Body of pancreas (tissue), 4 donors: ENCODE data around the gene COMMD3. TPM values are rescaled to one million over a fixed set of nuclear protein-coding genes. Genes with fewer than 3 reads are reported as not detected.
"Not testable (repeated sequence)": the region's sequence is repeated elsewhere in the genome, so short reads cannot be mapped to it uniquely, and the experiment has no call there.

Experiments
- ATAC-seq: fragments of 150-250 bp; one replicate; pipeline ENCODE4 v1.9.1; 2016
- DNase-seq, 4 donors: peaks; one replicate each; pipeline ENCODE4 v3.0.0-alpha.2; 2019
- H3K27ac ChIP-seq, 4 donors: fragments of 200-600 bp; sonication (generic); 1 replicate in 3 of 4; 2 replicates in 1 of 4; pipeline versions ENCODE4 v1.5.1 to v1.6.1; 2016 to 2019; ENCODE audit warnings: mild to moderate bottlenecking in 1 of 4, mixed read lengths in 1 of 4, moderate library complexity in 1 of 4
- H3K27me3 ChIP-seq, 2 donors: fragments of 200-600 bp; sonication (generic); one replicate each; pipeline ENCODE4 v1.6.0; 2016; ENCODE audit warnings: mild to moderate bottlenecking in 1 of 2
- H3K36me3 ChIP-seq, 2 donors: fragments of 200-600 bp; sonication (generic); replicated peaks in 1 of 2; 2 replicates each; pipeline ENCODE4 v1.5.1; 2016; ENCODE audit warnings: low read depth in 2 of 2; ENCODE audit not compliant: insufficient read depth in 1 of 2
- H3K4me1 ChIP-seq: fragments of 200-600 bp; sonication (generic); one replicate; pipeline ENCODE4 v1.6.0; 2016
- H3K4me3 ChIP-seq, 2 donors: fragments of 200-600 bp; sonication (generic); 1 replicate in 1 of 2; 2 replicates in 1 of 2; pipeline ENCODE4 v1.5.1; 2016 to 2019
- H3K9me3 ChIP-seq, 3 donors: fragments of 200-600 bp; sonication (generic); 1 replicate in 2 of 3; 2 replicates in 1 of 3; pipeline ENCODE4 v1.5.1; 2016
- POLR2A ChIP-seq, 3 donors: fragments of 450-650 bp; IDR thresholded peaks; one replicate each; pipeline ENCODE4 v1.6.1; 2016; ENCODE audit warnings: antibody characterized with exemption in 3 of 3, mild to moderate bottlenecking in 2 of 3
- WGBS, 2 donors: methylation state at CpG; one replicate each; pipeline ENCODE4 v1.1.5; 2017; 5-methylcytosine and 5-hydroxymethylcytosine counted together
- intact Hi-C: fragments of 100-400 bp; cut with DNase I; formaldehyde crosslinking; loops from one replicate; pipeline ENCODE4 v1.15.1; 2023
- total RNA-seq, 2 donors: library from RNA; depleted of rRNA; stranded (reverse); fragments of >200 nt; gene quantifications; one replicate each; pipeline ENCODE4 v1.1.0, GENCODE V29; 2016
- TF ChIP-seq, protein P1 (sequence below), 7 experiments: fragments of 450-650 bp in 4 of 7; fragments of 200-600 bp in 3 of 7; sonication (generic) in 3 of 7; IDR thresholded peaks; one replicate each; pipeline ENCODE4 v1.5.1; 2016 to 2019; ENCODE audit warnings: antibody characterized with exemption in 7 of 7

The COMMD3 gene
- total RNA-seq, 2 donors from 2014 or later: 14.8 to 32.7 TPM

- intact Hi-C loops: no loop called here
- 75 to 76% methylated on average over 2 of the region's 2 CpGs for WGBS, 2 donors
- TF ChIP-seq, protein P1, sequence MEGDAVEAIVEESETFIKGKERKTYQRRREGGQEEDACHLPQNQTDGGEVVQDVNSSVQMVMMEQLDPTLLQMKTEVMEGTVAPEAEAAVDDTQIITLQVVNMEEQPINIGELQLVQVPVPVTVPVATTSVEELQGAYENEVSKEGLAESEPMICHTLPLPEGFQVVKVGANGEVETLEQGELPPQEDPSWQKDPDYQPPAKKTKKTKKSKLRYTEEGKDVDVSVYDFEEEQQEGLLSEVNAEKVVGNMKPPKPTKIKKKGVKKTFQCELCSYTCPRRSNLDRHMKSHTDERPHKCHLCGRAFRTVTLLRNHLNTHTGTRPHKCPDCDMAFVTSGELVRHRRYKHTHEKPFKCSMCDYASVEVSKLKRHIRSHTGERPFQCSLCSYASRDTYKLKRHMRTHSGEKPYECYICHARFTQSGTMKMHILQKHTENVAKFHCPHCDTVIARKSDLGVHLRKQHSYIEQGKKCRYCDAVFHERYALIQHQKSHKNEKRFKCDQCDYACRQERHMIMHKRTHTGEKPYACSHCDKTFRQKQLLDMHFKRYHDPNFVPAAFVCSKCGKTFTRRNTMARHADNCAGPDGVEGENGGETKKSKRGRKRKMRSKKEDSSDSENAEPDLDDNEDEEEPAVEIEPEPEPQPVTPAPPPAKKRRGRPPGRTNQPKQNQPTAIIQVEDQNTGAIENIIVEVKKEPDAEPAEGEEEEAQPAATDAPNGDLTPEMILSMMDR (IDR thresholded peaks at IDR 0.05): no peak
These were observed 10.5 kb upstream of the COMMD3 start for GRCh38 chr10:22305721-22306120.

DNA sequence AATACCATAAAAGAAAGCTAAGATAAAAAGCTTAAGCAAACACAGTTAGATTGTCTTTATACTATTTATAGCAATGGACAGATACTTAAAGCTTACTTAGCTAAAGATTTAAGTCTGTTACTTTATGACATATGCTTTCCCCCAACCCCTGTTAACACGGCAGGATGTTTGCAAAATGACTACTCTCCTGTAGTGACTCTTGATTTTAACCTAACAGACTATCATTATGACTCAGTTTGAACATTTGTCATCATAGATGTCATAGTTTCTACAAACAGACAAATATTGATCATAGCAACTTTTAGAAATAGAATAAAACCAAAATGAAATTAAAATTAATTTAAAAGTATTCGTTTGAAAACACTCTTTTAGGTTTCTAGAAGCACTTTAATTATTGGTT is 7.8 kb upstream of the COMMD3 start:
- Histone ChIP-seq H3K9me3 (no peaks in the 10 kb centered on the region), H3K4me3 (no peak overlapping the region), H3K4me1 (no peaks in the 10 kb centered on the region), H3K27ac (no peak overlapping the region), H3K36me3 (no peaks in the 10 kb centered on the region), H3K27me3 (no peaks in the 10 kb centered on the region)
- DNase-seq (no peak), ATAC-seq (no peak)
- 54 to 55% methylated on average over 2 of the region's 2 CpGs for WGBS, 2 donors
- no peak for TF ChIP-seq POLR2A (IDR thresholded peaks at IDR 0.05)
- TF ChIP-seq, protein P1 (IDR thresholded peaks at IDR 0.05): no peak
- intact Hi-C loops: no loop called here

More at GRCh38 chr10:22305721-22306120, 10.5 kb upstream of the COMMD3 start:
- no peak overlapping the region for H3K4me3 ChIP-seq
- no peaks in the 10 kb centered on the region for H3K4me1 ChIP-seq
- H3K27ac ChIP-seq: no peak overlapping the region
- ATAC-seq (no peak), DNase-seq (no peak)
- H3K36me3 ChIP-seq: no peaks in the 10 kb centered on the region
- no peaks in the 10 kb centered on the region for H3K27me3 ChIP-seq
- H3K9me3 ChIP-seq: no peaks in the 10 kb centered on the region

DNA sequence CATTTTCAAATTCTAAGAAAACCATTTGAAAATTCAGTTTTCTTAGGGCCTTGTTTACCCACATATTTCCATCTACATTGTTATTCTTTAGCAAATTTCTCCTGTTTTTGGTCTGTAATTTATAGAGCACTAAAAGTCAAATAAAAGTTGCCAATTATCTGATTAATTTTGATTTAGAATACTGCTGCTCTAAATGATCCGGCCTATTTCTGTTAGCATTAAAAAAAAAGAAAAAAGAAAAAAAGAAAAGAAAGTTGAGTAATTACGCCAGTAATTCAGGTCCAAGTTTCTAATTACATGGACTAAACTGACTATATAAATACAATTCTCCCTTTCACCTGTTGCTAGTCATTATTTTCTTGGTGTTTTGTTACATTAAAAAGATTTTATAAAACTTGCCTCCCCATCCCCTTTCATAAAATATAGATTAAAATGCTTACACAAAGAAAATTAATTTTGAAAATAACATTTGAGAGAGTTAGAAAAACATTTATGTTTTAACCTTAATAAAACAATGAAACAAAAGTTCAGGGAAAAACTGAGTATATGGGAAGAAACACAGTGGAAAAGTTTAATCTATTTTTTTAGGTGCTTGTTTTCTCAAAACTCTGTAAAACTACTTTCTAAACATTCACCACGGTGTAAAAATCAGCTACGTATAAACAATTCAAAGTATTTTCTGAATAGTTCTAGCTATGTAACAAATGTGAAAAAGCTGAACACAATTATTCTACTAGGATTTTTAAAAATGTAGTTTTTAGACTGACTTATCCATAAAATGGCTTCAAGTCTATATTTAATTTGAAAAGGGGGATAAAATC is 6.8 kb upstream of the COMMD3 start:
- ATAC-seq: no peak
- intact Hi-C loops: no loop called here
- DNase-seq: no peak
- H3K9me3 ChIP-seq: no peaks in the 10 kb centered on the region
- WGBS, 2 donors: 94% methylated on average over 4 of the region's 4 CpGs
- no peaks in the 10 kb centered on the region for H3K27me3 ChIP-seq
- no peak overlapping the region for H3K27ac ChIP-seq
- H3K36me3 ChIP-seq: no peaks in the 10 kb centered on the region
- no peaks in the 10 kb centered on the region for H3K4me1 ChIP-seq
- H3K4me3 ChIP-seq: no peak overlapping the region
- TF ChIP-seq, protein P1 (IDR thresholded peaks at IDR 0.05): no peak
- TF ChIP-seq POLR2A (IDR thresholded peaks at IDR 0.05): no peak

DNA sequence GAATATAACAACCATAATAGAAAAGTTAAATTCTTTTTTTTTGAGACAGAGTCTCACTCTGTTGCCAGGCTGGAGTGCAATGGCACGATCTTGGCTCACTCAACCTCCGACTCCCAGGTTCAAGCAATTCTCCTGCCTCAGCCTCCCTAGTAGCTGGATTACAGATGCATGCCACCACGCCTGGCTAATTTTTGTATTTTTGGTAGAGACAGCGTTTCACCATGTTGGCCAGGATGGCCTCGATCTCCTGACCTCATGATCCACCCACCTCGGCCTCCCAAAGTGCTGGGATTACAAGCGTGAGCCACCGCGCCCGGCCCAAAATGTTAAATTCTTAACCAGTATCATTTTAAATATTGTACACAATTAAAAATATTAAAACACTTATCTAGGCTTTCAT is 6.2 kb upstream of the COMMD3 start:
- 95 to 96% methylated on average over 10 of the region's 10 CpGs for WGBS, 2 donors
- H3K27me3 ChIP-seq, H3K27ac ChIP-seq, H3K4me3 ChIP-seq, DNase-seq, intact Hi-C loops, H3K9me3 ChIP-seq, H3K4me1 ChIP-seq, ATAC-seq, H3K36me3 ChIP-seq: not testable (repeated sequence)

GRCh38 chr10:22310928-22311327 is 5.3 kb upstream of the COMMD3 start:
- TF ChIP-seq, protein P1 (IDR thresholded peaks at IDR 0.05): no peak
- TF ChIP-seq POLR2A (IDR thresholded peaks at IDR 0.05): no peak
- Histone ChIP-seq H3K4me3 (no peak overlapping the region), H3K4me1 (peaks cover 8% of the 10 kb centered on the region), H3K27me3 (no peaks in the 10 kb centered on the region), H3K36me3 (no peaks in the 10 kb centered on the region), H3K9me3 (no peaks in the 10 kb centered on the region), H3K27ac (no peak overlapping the region)
- ATAC-seq (no peak), DNase-seq (no peak)
- intact Hi-C loops: no loop called here
